Spleen (tissue), 7 donors: ENCODE data around the gene ACACB.

ENCODE experiments used
- CTCF ChIP-seq, 11 experiments: fragments of 200-600 bp in 7 of 11; fragments of 450-650 bp in 4 of 11; sonication (generic) in 4 of 11; IDR thresholded peaks in 8 of 11; conservative IDR thresholded peaks in 3 of 11; 1 replicate in 7 of 11; 2 replicates in 4 of 11; pipeline versions ENCODE4 v1.4.0 to v1.8.0; 2016 to 2021; ENCODE audit warnings: antibody characterized with exemption in 11 of 11, inconsistent platforms in 4 of 11, mild to moderate bottlenecking in 1 of 11
- POLR2AphosphoS5 ChIP-seq, 3 donors: sonication (generic); formaldehyde crosslinking; IDR thresholded peaks; one replicate each; pipeline ENCODE4 v1.5.1; 2017; ENCODE audit warnings: antibody characterized with exemption in 3 of 3
- donor health status: DM: no; HTN: no; CAD: no; lungs with moderate emphysema.
- donor health status: DM: no; HTN: no; CAD: no.
- donor health status: DM: no; HTN: no; CAD: no.

DNA sequence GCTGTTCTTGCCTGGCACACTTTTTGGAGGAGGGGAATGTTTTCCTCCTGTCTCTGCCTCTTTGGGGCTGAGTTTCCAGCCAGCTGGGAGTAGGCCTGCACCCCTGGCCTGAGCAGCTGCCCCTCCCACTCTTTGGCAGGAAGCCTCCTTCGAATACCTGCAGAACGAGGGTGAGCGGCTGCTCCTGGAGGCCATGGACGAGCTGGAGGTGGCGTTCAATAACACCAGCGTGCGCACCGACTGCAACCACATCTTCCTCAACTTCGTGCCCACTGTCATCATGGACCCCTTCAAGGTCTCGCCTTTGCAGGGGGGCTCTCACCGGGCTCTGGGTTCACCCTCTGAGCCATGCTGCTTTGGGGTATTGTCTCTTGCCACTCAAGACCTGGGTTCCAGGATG is 123.3 kb downstream of the ACACB start:
- TF ChIP-seq POLR2AphosphoS5 (IDR thresholded peaks at IDR 0.05) (no peak), CTCF (IDR thresholded peaks at IDR 0.05 in 8 of 11, conservative IDR thresholded peaks at IDR 0.05 in 3 of 11) (no peak)
